ENCODE data around the gene TRIO.

The TRIO gene

DNA sequence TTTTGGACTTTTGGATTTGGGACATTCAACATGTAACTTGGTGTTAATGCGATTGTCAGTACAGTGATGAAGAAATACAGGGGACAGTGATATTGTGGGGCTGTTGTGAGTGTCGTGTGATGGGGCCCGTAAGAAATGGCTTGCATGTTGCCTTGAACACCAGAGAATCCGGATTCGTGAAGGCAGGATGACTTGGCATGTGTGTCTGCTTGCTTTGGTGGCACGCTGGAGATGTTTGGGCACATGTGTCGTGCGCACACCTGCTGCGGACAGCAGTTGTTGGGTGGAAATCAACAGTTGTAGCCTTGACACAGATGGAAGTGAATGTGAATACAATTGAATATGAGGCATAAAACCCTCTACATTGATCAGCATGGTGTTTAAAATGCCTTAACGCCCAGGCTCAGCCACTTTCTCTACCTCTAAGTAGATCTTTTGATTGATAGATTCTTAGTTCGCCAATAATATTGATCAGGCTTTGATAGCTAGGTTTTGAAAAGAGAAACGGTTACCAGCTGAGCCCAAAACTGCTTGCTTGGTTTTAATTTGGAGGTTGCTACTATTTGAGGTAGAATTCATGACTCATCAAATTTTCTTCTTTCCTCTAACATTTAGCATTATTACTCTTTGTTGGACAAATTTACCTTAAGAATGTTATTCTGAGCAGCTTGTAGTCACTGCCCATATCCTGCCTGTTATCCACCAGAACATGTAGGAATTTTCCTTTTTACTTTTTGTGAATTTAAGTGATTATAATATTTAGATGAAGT lies 94.4 kb downstream of the TRIO start:
- ChIA-PET CTCF (no interaction called here), POLR2A (no interaction called here)
- no peak for DNase-seq (ENCODE audit: extremely low spot score)
- TF ChIP-seq L3MBTL2 (conservative IDR thresholded peaks at IDR 0.05) (no peak), FOXM1 (IDR thresholded peaks at IDR 0.05; ENCODE audit: borderline replicate concordance) (no peak), ZNF384 (IDR thresholded peaks at IDR 0.05) (no peak), ARNT (IDR thresholded peaks at IDR 0.05) (no peak), ELF4 (IDR thresholded peaks at IDR 0.05) (no peak), SUZ12 (IDR thresholded peaks at IDR 0.05) (no peak), SP1 (IDR thresholded peaks at IDR 0.05) (no peak), BHLHE40 (IDR thresholded peaks at IDR 0.05; ENCODE audit: borderline replicate concordance) (no peak), FOXK2 (IDR thresholded peaks at IDR 0.05) (no peak), HDGF (IDR thresholded peaks at IDR 0.05; ENCODE audit: borderline replicate concordance) (no peak), NFRKB (IDR thresholded peaks at IDR 0.05) (no peak), FOXA1 (IDR thresholded peaks at IDR 0.05) (no peak)
- TF ChIP-seq, protein P1, sequence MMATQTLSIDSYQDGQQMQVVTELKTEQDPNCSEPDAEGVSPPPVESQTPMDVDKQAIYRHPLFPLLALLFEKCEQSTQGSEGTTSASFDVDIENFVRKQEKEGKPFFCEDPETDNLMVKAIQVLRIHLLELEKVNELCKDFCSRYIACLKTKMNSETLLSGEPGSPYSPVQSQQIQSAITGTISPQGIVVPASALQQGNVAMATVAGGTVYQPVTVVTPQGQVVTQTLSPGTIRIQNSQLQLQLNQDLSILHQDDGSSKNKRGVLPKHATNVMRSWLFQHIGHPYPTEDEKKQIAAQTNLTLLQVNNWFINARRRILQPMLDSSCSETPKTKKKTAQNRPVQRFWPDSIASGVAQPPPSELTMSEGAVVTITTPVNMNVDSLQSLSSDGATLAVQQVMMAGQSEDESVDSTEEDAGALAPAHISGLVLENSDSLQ (IDR thresholded peaks at IDR 0.05) = no peak

DNA sequence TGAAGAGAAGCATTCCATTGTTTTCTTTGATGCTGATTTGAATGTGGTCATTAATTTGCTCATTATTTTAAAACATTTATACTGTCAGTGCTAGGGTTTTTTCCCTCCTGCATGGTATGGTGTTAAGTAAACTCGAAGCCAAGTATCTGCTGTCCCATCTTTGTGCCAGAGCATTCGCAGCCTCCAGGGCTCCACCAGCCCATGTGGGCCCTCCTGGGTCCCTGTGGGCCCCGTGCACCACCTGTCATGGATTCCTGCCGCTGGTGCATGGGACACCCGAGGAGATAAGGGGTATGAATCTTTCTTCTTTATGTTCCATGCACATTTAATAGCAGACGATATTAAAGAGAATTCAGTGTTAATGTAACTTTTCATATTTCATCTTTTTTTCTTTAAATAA lies 95.1 kb downstream of the TRIO start:
- no peak for DNase-seq (ENCODE audit: extremely low spot score)
- no peak for TF ChIP-seq ELF4 (IDR thresholded peaks at IDR 0.05)
- no peak for TF ChIP-seq L3MBTL2 (conservative IDR thresholded peaks at IDR 0.05)
- TF ChIP-seq, protein P1 (IDR thresholded peaks at IDR 0.05) = no peak
- TF ChIP-seq FOXM1 (IDR thresholded peaks at IDR 0.05; ENCODE audit: borderline replicate concordance) = no peak
- TF ChIP-seq FOXA1 (IDR thresholded peaks at IDR 0.05) = no peak
- TF ChIP-seq ZNF384 (IDR thresholded peaks at IDR 0.05) = no peak
- no peak for TF ChIP-seq CTBP1 (IDR thresholded peaks at IDR 0.05; ENCODE audit: borderline replicate concordance)
- TF ChIP-seq FOXK2 (IDR thresholded peaks at IDR 0.05) = no peak
- TF ChIP-seq LEF1 (IDR thresholded peaks at IDR 0.05; ENCODE audit: borderline replicate concordance) = no peak
- no peak for TF ChIP-seq SP1 (IDR thresholded peaks at IDR 0.05)
- TF ChIP-seq NFRKB (IDR thresholded peaks at IDR 0.05) = no peak
- no peak for TF ChIP-seq ARNT (IDR thresholded peaks at IDR 0.05)
- no peak for TF ChIP-seq TARDBP (IDR thresholded peaks at IDR 0.05)
- CTCF ChIA-PET = no interaction called here
- POLR2A ChIA-PET = no interaction called here

DNA sequence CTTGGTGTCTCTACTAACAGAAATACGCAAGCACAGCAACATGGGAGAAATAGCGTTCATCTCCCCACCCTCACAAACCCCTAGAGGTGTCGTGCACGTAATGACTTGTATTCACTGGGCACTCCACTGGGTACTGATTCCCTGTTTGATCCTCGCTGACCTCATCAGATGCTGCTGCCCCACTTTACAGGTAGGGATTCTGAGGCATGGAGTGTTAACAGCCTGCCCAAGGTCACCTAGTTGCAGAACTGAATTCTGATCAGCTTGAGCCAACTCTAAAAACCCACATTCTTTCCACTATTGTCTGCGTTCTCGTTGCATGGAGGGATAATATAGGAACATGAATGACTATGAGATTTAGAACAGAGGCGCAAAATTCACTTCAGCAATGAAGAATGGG lies 96.3 kb downstream of the TRIO start:
- TF ChIP-seq FOXM1 (IDR thresholded peaks at IDR 0.05; ENCODE audit: borderline replicate concordance) (no peak), HDGF (IDR thresholded peaks at IDR 0.05; ENCODE audit: borderline replicate concordance) (no peak), SP1 (IDR thresholded peaks at IDR 0.05) (no peak), FOXA1 (IDR thresholded peaks at IDR 0.05) (no peak), ZNF384 (IDR thresholded peaks at IDR 0.05) (no peak), TARDBP (IDR thresholded peaks at IDR 0.05) (no peak), LEF1 (IDR thresholded peaks at IDR 0.05; ENCODE audit: borderline replicate concordance) (no peak), ARNT (IDR thresholded peaks at IDR 0.05) (no peak), SUZ12 (IDR thresholded peaks at IDR 0.05) (no peak), L3MBTL2 (conservative IDR thresholded peaks at IDR 0.05) (no peak), BHLHE40 (IDR thresholded peaks at IDR 0.05; ENCODE audit: borderline replicate concordance) (no peak)
- TF ChIP-seq, protein P1 (IDR thresholded peaks at IDR 0.05) = no peak
- no peak for DNase-seq (ENCODE audit: extremely low spot score)
- ChIA-PET CTCF (no interaction called here), POLR2A (no interaction called here)

DNA sequence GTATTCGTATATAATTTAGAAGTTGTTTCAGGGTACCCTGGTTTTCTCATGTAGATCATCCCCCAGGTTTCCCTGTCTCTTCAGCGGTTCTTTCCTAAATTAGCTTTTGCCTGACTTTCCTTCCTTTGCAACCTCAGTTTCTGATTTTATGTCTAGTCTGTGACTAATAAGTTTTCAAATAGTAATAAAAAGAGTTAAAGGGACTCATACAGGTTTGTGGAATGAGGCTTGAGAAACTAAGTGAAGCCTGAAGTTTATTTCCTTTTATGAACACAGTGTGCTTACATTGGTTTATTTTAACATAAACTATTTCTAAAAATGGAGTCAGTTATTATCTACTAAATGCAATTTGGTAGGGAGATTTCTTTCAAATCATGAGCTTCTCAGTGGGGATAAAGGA lies 96.8 kb downstream of the TRIO start:
- CTCF ChIA-PET = no interaction called here
- TF ChIP-seq ZNF384 (IDR thresholded peaks at IDR 0.05) (no peak), NFRKB (IDR thresholded peaks at IDR 0.05) (no peak), SP1 (IDR thresholded peaks at IDR 0.05) (no peak), FOXM1 (IDR thresholded peaks at IDR 0.05; ENCODE audit: borderline replicate concordance) (no peak), FOXK2 (IDR thresholded peaks at IDR 0.05) (no peak), ELF4 (IDR thresholded peaks at IDR 0.05) (no peak), LEF1 (IDR thresholded peaks at IDR 0.05; ENCODE audit: borderline replicate concordance) (no peak), SUZ12 (IDR thresholded peaks at IDR 0.05) (no peak), CTBP1 (IDR thresholded peaks at IDR 0.05; ENCODE audit: borderline replicate concordance) (no peak)

DNA sequence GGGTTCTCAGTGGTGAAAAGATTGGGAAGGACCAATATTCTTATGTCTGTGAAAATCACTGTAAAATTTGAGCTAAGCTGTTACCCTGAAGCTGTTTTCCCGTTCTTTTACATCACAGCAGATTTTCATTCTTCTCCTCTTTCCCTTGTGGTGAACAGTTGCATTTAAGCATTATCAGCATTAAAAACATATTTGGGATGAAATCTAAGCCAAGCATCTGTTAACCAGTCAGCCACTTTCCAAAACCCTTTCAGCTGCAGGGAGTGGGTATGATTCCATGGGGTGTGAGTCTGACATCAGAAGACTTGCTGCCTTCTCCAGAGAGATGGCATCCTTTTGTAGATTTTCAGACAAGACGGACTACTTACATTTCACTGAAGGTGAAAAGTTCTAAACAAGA lies 97.2 kb downstream of the TRIO start:
- POLR2A ChIA-PET = interaction anchor here (2.2 kb wide), 1 partner anchor 97 kb away, joined by 6 read pairs; the partner anchor contains the start of gene TRIO
- TF ChIP-seq NFRKB (IDR thresholded peaks at IDR 0.05) = no peak
- TF ChIP-seq SUZ12 (IDR thresholded peaks at IDR 0.05) = no peak
- TF ChIP-seq L3MBTL2 (conservative IDR thresholded peaks at IDR 0.05) = no peak
- TF ChIP-seq, protein P1 (IDR thresholded peaks at IDR 0.05) = no peak

More for the DNA sequence above, 96.8 kb downstream of the TRIO start:
- no peak for DNase-seq (ENCODE audit: extremely low spot score)
- POLR2A ChIA-PET = no interaction called here

DNA sequence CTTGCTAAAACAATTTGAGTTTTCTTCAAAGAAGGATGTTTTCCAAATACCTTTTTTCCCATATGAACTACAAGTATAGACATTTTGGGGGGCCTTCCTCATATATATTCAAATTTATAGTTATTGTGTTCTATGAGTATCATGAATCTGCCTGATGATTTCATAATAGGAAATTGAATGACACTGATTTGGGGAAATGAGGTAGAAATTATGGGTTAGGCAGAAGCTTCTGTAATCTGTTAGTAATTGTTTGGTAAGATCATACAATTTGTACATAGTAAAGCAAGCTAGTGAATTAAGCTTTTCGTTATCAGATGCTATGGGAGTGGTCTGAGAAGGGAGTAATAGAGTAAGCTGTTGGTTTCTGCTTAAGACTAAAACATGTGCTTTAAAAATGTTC lies 98.0 kb downstream of the TRIO start:
- DNase-seq (ENCODE audit: extremely low spot score) = no peak
- TF ChIP-seq BHLHE40 (IDR thresholded peaks at IDR 0.05; ENCODE audit: borderline replicate concordance) (no peak), LEF1 (IDR thresholded peaks at IDR 0.05; ENCODE audit: borderline replicate concordance) (no peak), FOXM1 (IDR thresholded peaks at IDR 0.05; ENCODE audit: borderline replicate concordance) (no peak), ARNT (IDR thresholded peaks at IDR 0.05) (no peak), ZNF384 (IDR thresholded peaks at IDR 0.05) (no peak), CTBP1 (IDR thresholded peaks at IDR 0.05; ENCODE audit: borderline replicate concordance) (no peak), HDGF (IDR thresholded peaks at IDR 0.05; ENCODE audit: borderline replicate concordance) (no peak), L3MBTL2 (conservative IDR thresholded peaks at IDR 0.05) (no peak), FOXA1 (IDR thresholded peaks at IDR 0.05) (no peak), FOXK2 (IDR thresholded peaks at IDR 0.05) (no peak), TARDBP (IDR thresholded peaks at IDR 0.05) (no peak), NFRKB (IDR thresholded peaks at IDR 0.05) (no peak), ELF4 (IDR thresholded peaks at IDR 0.05) (no peak), SUZ12 (IDR thresholded peaks at IDR 0.05) (no peak), SP1 (IDR thresholded peaks at IDR 0.05) (no peak)
- TF ChIP-seq, protein P1 (IDR thresholded peaks at IDR 0.05) = no peak
- ChIA-PET CTCF (interaction anchor here (0.6 to 1.2 kb wide), 2 partner anchors 9 to 23 kb away, joined by 4 read pairs; no protein-coding TSS in a partner anchor), POLR2A (interaction anchor here (0.9 to 2.2 kb wide), 2 partner anchors 84 to 98 kb away, joined by 3 to 6 read pairs; partner anchors contain the start of gene TRIO)

More for the DNA sequence above, 97.2 kb downstream of the TRIO start:
- CTCF ChIA-PET = no interaction called here
- DNase-seq (ENCODE audit: extremely low spot score) = no peak
